ENCODE measurements around the gene LMNTD2. TPM values are rescaled to one million over a fixed set of nuclear protein-coding genes. Genes with fewer than 3 reads are reported as not detected.

Gene LMNTD2
- total and polyA plus RNA-seq, 2 donors (not counting 3 experiments of a cell fraction or from before 2014, with no cell fraction given), result 2.1 to 2.6 TPM

GRCh38 chr11:544817-545166 is 15.7 kb downstream of the LMNTD2 start:
- Histone ChIP-seq H3K4me2 (ENCODE audit: insufficient read depth, low read length) (no peak overlapping the region), H4K20me1 (replicated peaks; ENCODE audit: control insufficient read depth, extremely low read depth, insufficient read depth, low read length) (no peaks in the 10 kb centered on the region), H3K4me3 (replicated peaks in 1 of 3; ENCODE audit: insufficient read depth in 1 of 3, low read depth in 1 of 3, low read length in 3 of 3) (no peak overlapping the region), H3K27ac (ENCODE audit: insufficient read depth, low read depth, low read length) (no peak overlapping the region), H3K79me2 (ENCODE audit: control insufficient read depth, insufficient read depth, low read length) (no peaks in the 10 kb centered on the region), H3K36me3 (ENCODE audit: control insufficient read depth in 2 of 2, extremely low read depth in 1 of 2, insufficient read depth in 2 of 2, low read length in 2 of 2) (no peaks in the 10 kb centered on the region), H3K9me3 (replicated peaks; ENCODE audit: control insufficient read depth, insufficient read depth, low read length) (no peaks in the 10 kb centered on the region), H3K9me1 (replicated peaks; ENCODE audit: control insufficient read depth, extremely low read depth, insufficient read depth, low read length) (no peaks in the 10 kb centered on the region), H3K9ac (replicated peaks; ENCODE audit: extremely low read depth, insufficient read depth, low read length) (no peak overlapping the region), H3K4me1 (ENCODE audit: control insufficient read depth, extremely low read depth, insufficient read depth, low read length) (no peaks in the 10 kb centered on the region), H3K27me3 (ENCODE audit: control insufficient read depth in 2 of 2, insufficient read depth in 2 of 2, low read length in 2 of 2) (no peaks in the 10 kb centered on the region), H2AFZ (ENCODE audit: low read depth, low read length) (no peak overlapping the region)
- DNase-seq (ENCODE audit: low read depth, low spot score), result no peak
- ChIA-PET POLR2A (no interaction called here), CTCF (interaction anchor here (1.9 kb wide), 1 partner anchor 10 kb away, joined by 7 read pairs; no protein-coding TSS in a partner anchor)
- TF ChIP-seq MYC (IDR thresholded peaks at IDR 0.05; ENCODE audit: low read depth, low read length) (no peak), EZH2 (IDR thresholded peaks at IDR 0.05; ENCODE audit: borderline replicate concordance, low read depth, low read length, severe bottlenecking) (no peak), POLR2A (IDR thresholded peaks at IDR 0.05; ENCODE audit: low read depth, low read length) (no peak), GATA2 (IDR thresholded peaks at IDR 0.05; ENCODE audit: insufficient read depth, insufficient read length, low read depth, low read length) (no peak), JUN (IDR thresholded peaks at IDR 0.05; ENCODE audit: borderline replicate concordance, insufficient read depth, insufficient read length, low read depth) (no peak), POLR2AphosphoS5 (IDR thresholded peaks at IDR 0.05; ENCODE audit: insufficient read depth, low read depth, low read length) (no peak), MAX (IDR thresholded peaks at IDR 0.05; ENCODE audit: insufficient read depth, insufficient read length) (no peak), FOS (IDR thresholded peaks at IDR 0.05; ENCODE audit: borderline replicate concordance, insufficient read depth, low read length) (no peak)
- TF ChIP-seq, protein P1, sequence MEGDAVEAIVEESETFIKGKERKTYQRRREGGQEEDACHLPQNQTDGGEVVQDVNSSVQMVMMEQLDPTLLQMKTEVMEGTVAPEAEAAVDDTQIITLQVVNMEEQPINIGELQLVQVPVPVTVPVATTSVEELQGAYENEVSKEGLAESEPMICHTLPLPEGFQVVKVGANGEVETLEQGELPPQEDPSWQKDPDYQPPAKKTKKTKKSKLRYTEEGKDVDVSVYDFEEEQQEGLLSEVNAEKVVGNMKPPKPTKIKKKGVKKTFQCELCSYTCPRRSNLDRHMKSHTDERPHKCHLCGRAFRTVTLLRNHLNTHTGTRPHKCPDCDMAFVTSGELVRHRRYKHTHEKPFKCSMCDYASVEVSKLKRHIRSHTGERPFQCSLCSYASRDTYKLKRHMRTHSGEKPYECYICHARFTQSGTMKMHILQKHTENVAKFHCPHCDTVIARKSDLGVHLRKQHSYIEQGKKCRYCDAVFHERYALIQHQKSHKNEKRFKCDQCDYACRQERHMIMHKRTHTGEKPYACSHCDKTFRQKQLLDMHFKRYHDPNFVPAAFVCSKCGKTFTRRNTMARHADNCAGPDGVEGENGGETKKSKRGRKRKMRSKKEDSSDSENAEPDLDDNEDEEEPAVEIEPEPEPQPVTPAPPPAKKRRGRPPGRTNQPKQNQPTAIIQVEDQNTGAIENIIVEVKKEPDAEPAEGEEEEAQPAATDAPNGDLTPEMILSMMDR (IDR thresholded peaks at IDR 0.05; ENCODE audit: extremely low read depth in 1 of 2, insufficient read depth in 1 of 2, low read depth in 1 of 2, low read length in 2 of 2), result no peak
- dilution Hi-C loops (cut with MboI; ENCODE audit: extremely low pct_ligation_motif_present, low sequenced_read_pairs) (no loop called here), intact Hi-C loops (cut with micrococcal nuclease) (no loop called here)
- no TSS peak for BruUV-seq (replicated peaks)
- no peak for FAIRE-seq
